ENCODE measurements around the gene RNF182.
"Not testable (repeated sequence)": the region's sequence is repeated elsewhere in the genome, so short reads cannot be mapped to it uniquely, and the experiment has no call there.

The RNF182 gene

GRCh38 chr6:13924949-13925881, at the start of gene RNF182:
RNF182 (plus strand) TSS chr6:13924952; CDS start chr6:13977120, 52,168 bp downstream.
- H3K36me3 ChIP-seq (ENCODE audit: insufficient read depth, insufficient read length, low read length): no peaks in the 10 kb centered on the region
- no peaks in the 10 kb centered on the region for H3K9me3 ChIP-seq (ENCODE audit: insufficient read depth, low read length)
- peak within 1 kb of the TSS; percentile 59 for H3K4me3 ChIP-seq (ENCODE audit: insufficient read length, low read depth)
- TF ChIP-seq ZNF274 (IDR thresholded peaks at IDR 0.05; ENCODE audit: low read depth, low read length): no peak
- TF ChIP-seq YY1 (IDR thresholded peaks at IDR 0.05; ENCODE audit: insufficient read depth, insufficient read length): no peak
- no peak for TF ChIP-seq SUZ12 (IDR thresholded peaks at IDR 0.05; ENCODE audit: extremely low read depth, insufficient read depth, insufficient read length)
- peaks cover 27% of the 10 kb centered on the region for H3K27me3 ChIP-seq (ENCODE audit: insufficient read depth, insufficient read length)
- H3K9ac ChIP-seq (ENCODE audit: insufficient read length, low read depth): peak within 1 kb of the TSS; percentile 46
- DNase-seq (ENCODE audit: low read depth, low spot score): no peak
- no peaks in the 10 kb centered on the region for H3K4me1 ChIP-seq (ENCODE audit: insufficient read depth, insufficient read length)

- Histone ChIP-seq H3K27me3 (ENCODE audit: insufficient read depth, insufficient read length) (no peaks in the 10 kb centered on the region), H3K9ac (ENCODE audit: insufficient read length, low read depth) (no peak overlapping the region), H3K4me1 (ENCODE audit: insufficient read depth, insufficient read length) (no peaks in the 10 kb centered on the region), H3K9me3 (ENCODE audit: insufficient read depth, low read length) (peaks cover 9% of the 10 kb centered on the region), H3K4me3 (ENCODE audit: insufficient read length, low read depth) (no peak overlapping the region), H3K36me3 (ENCODE audit: insufficient read depth, insufficient read length, low read length) (no peaks in the 10 kb centered on the region)
- no peak for DNase-seq (ENCODE audit: low read depth, low spot score)
- TF ChIP-seq YY1 (IDR thresholded peaks at IDR 0.05; ENCODE audit: insufficient read depth, insufficient read length) (no peak), ZNF274 (IDR thresholded peaks at IDR 0.05; ENCODE audit: low read depth, low read length) (no peak), SUZ12 (IDR thresholded peaks at IDR 0.05; ENCODE audit: extremely low read depth, insufficient read depth, insufficient read length) (no peak)
Observed at GRCh38 chr6:13877051-13877450, 47.7 kb upstream of the RNF182 start.

GRCh38 chr6:13880061-13880663, 44.6 kb upstream of the RNF182 start:
- H3K4me1 ChIP-seq (ENCODE audit: insufficient read depth, insufficient read length); H3K27me3 ChIP-seq (ENCODE audit: insufficient read depth, insufficient read length); H3K9me3 ChIP-seq (ENCODE audit: insufficient read depth, low read length); H3K9ac ChIP-seq (ENCODE audit: insufficient read length, low read depth); H3K36me3 ChIP-seq (ENCODE audit: insufficient read depth, insufficient read length, low read length); DNase-seq (ENCODE audit: low read depth, low spot score); H3K4me3 ChIP-seq (ENCODE audit: insufficient read length, low read depth): not testable (repeated sequence)

- Histone ChIP-seq H3K4me3 (ENCODE audit: insufficient read length, low read depth) (no peak overlapping the region), H3K36me3 (ENCODE audit: insufficient read depth, insufficient read length, low read length) (no peaks in the 10 kb centered on the region), H3K4me1 (ENCODE audit: insufficient read depth, insufficient read length) (no peaks in the 10 kb centered on the region), H3K27me3 (ENCODE audit: insufficient read depth, insufficient read length) (no peaks in the 10 kb centered on the region), H3K9me3 (ENCODE audit: insufficient read depth, low read length) (no peaks in the 10 kb centered on the region; the same call in none of the 2 replicates), H3K9ac (ENCODE audit: insufficient read length, low read depth) (no peak overlapping the region)
- no peak for DNase-seq (ENCODE audit: low read depth, low spot score)
- TF ChIP-seq YY1 (IDR thresholded peaks at IDR 0.05; ENCODE audit: insufficient read depth, insufficient read length) (no peak), ZNF274 (IDR thresholded peaks at IDR 0.05; ENCODE audit: low read depth, low read length) (no peak), SUZ12 (IDR thresholded peaks at IDR 0.05; ENCODE audit: extremely low read depth, insufficient read depth, insufficient read length) (no peak)
Observed at GRCh38 chr6:13881621-13882165, 43.1 kb upstream of the RNF182 start.

GRCh38 chr6:13883966-13884365, 40.8 kb upstream of the RNF182 start:
- Histone ChIP-seq H3K27me3 (ENCODE audit: insufficient read depth, insufficient read length) (no peaks in the 10 kb centered on the region), H3K4me1 (ENCODE audit: insufficient read depth, insufficient read length) (no peaks in the 10 kb centered on the region), H3K4me3 (ENCODE audit: insufficient read length, low read depth) (no peak overlapping the region), H3K36me3 (ENCODE audit: insufficient read depth, insufficient read length, low read length) (no peaks in the 10 kb centered on the region), H3K9me3 (ENCODE audit: insufficient read depth, low read length) (no peaks in the 10 kb centered on the region), H3K9ac (ENCODE audit: insufficient read length, low read depth) (no peak overlapping the region)
- DNase-seq (ENCODE audit: low read depth, low spot score): no peak
- no peak for TF ChIP-seq SUZ12 (IDR thresholded peaks at IDR 0.05; ENCODE audit: extremely low read depth, insufficient read depth, insufficient read length)
- no peak for TF ChIP-seq YY1 (IDR thresholded peaks at IDR 0.05; ENCODE audit: insufficient read depth, insufficient read length)

- Histone ChIP-seq H3K9me3 (ENCODE audit: insufficient read depth, low read length) (no peaks in the 10 kb centered on the region), H3K27me3 (ENCODE audit: insufficient read depth, insufficient read length) (no peaks in the 10 kb centered on the region), H3K36me3 (ENCODE audit: insufficient read depth, insufficient read length, low read length) (no peaks in the 10 kb centered on the region), H3K4me3 (ENCODE audit: insufficient read length, low read depth) (no peak overlapping the region), H3K9ac (ENCODE audit: insufficient read length, low read depth) (no peak overlapping the region), H3K4me1 (ENCODE audit: insufficient read depth, insufficient read length) (no peaks in the 10 kb centered on the region)
- TF ChIP-seq YY1 (IDR thresholded peaks at IDR 0.05; ENCODE audit: insufficient read depth, insufficient read length) (no peak), ZNF274 (IDR thresholded peaks at IDR 0.05; ENCODE audit: low read depth, low read length) (no peak), SUZ12 (IDR thresholded peaks at IDR 0.05; ENCODE audit: extremely low read depth, insufficient read depth, insufficient read length) (no peak)
- no peak for DNase-seq (ENCODE audit: low read depth, low spot score)
Observed at GRCh38 chr6:13884397-13884796, 40.4 kb upstream of the RNF182 start.

- TF ChIP-seq SUZ12 (IDR thresholded peaks at IDR 0.05; ENCODE audit: extremely low read depth, insufficient read depth, insufficient read length): no peak
- no peak for TF ChIP-seq ZNF274 (IDR thresholded peaks at IDR 0.05; ENCODE audit: low read depth, low read length)
- no peak for TF ChIP-seq YY1 (IDR thresholded peaks at IDR 0.05; ENCODE audit: insufficient read depth, insufficient read length)
- no peak for DNase-seq (ENCODE audit: low read depth, low spot score)
- no peaks in the 10 kb centered on the region for H3K27me3 ChIP-seq (ENCODE audit: insufficient read depth, insufficient read length)
- H3K4me1 ChIP-seq (ENCODE audit: insufficient read depth, insufficient read length): no peaks in the 10 kb centered on the region
- no peak overlapping the region for H3K4me3 ChIP-seq (ENCODE audit: insufficient read length, low read depth)
- H3K9ac ChIP-seq (ENCODE audit: insufficient read length, low read depth): no peak overlapping the region
- H3K36me3 ChIP-seq (ENCODE audit: insufficient read depth, insufficient read length, low read length): no peaks in the 10 kb centered on the region
- no peaks in the 10 kb centered on the region for H3K9me3 ChIP-seq (ENCODE audit: insufficient read depth, low read length)
Observed at GRCh38 chr6:13885601-13886000, 39.2 kb upstream of the RNF182 start.

Data from NT2/D1 (cell line).